CD4-positive, CD25-positive, alpha-beta regulatory T cell (primary cell): ENCODE measurements around the gene C1orf159. TPM values are rescaled to one million over a fixed set of nuclear protein-coding genes. Genes with fewer than 3 reads are reported as not detected.
"Not testable (repeated sequence)": the region's sequence is repeated elsewhere in the genome, so short reads cannot be mapped to it uniquely, and the experiment has no call there.

Source experiments
- ATAC-seq, 2 donors: fragments of 150-1000 bp; cut with Tn5 transposase; one replicate each; pipeline ENCODE4 v1.10.0; 2021; ENCODE audit warnings: low read depth in 2 of 2, moderate number of reproducible peaks in 2 of 2, moderate library complexity in 1 of 2
- DNase-seq, 3 donors: peaks; one replicate each; pipeline versions ENCODE4 v3.0.0 to v3.0.0-alpha.2; 2012 to 2022; ENCODE audit warnings: mixed read lengths in 1 of 3
- H3K27ac ChIP-seq: one replicate; pipeline ENCODE4 v1.7.0; 2013; ENCODE audit warnings: mild to moderate bottlenecking, low read length; ENCODE audit not compliant: insufficient read depth, poor library complexity, severe bottlenecking
- H3K27me3 ChIP-seq: one replicate; pipeline ENCODE4 v1.7.0; 2013; ENCODE audit warnings: low read length; ENCODE audit not compliant: control insufficient read depth, insufficient read depth
- H3K36me3 ChIP-seq: one replicate; pipeline ENCODE4 v1.7.0; 2013; ENCODE audit warnings: mild to moderate bottlenecking, low read length, moderate library complexity; ENCODE audit not compliant: control insufficient read depth, insufficient read depth
- H3K4me1 ChIP-seq: 2 replicates; pipeline ENCODE4 v1.7.0; 2013; ENCODE audit warnings: mild to moderate bottlenecking, low read length; ENCODE audit not compliant: insufficient read depth, control insufficient read depth, poor library complexity, severe bottlenecking
- H3K4me3 ChIP-seq: one replicate; pipeline ENCODE4 v1.7.0; 2013; ENCODE audit warnings: low read depth, mild to moderate bottlenecking, low read length, moderate library complexity
- H3K9me3 ChIP-seq, 2 experiments: 1 replicate in 1 of 2; 2 replicates in 1 of 2; pipeline ENCODE4 v1.7.0; 2013; ENCODE audit warnings: low read length in 2 of 2, mild to moderate bottlenecking in 1 of 2, moderate library complexity in 1 of 2; ENCODE audit not compliant: control insufficient read depth in 2 of 2
- H3K27ac Mint-ChIP-seq, 3 donors: one replicate each; pipeline ENCODE4 v1.8.0; 2020 to 2022; ENCODE audit warnings: mild to moderate bottlenecking in 3 of 3, mixed read lengths in 3 of 3, moderate library complexity in 2 of 3
- H3K27me3 Mint-ChIP-seq: one replicate; pipeline ENCODE4 v1.8.0; 2022; ENCODE audit warnings: mild to moderate bottlenecking, mixed read lengths
- H3K36me3 Mint-ChIP-seq: one replicate; pipeline ENCODE4 v1.8.0; 2020; ENCODE audit warnings: mixed read lengths
- H3K4me1 Mint-ChIP-seq, 4 donors: one replicate each; pipeline ENCODE4 v1.8.0; 2020 to 2022; ENCODE audit warnings: mixed read lengths in 4 of 4, mild to moderate bottlenecking in 1 of 4
- H3K4me3 Mint-ChIP-seq, 4 donors: one replicate each; pipeline ENCODE4 v1.8.0; 2020 to 2022; ENCODE audit warnings: mild to moderate bottlenecking in 4 of 4, mixed read lengths in 4 of 4, moderate library complexity in 3 of 4
- H3K9me3 Mint-ChIP-seq, 7 donors: one replicate each; pipeline ENCODE4 v1.8.0; 2020 to 2022; ENCODE audit warnings: mixed read lengths in 7 of 7, mild to moderate bottlenecking in 3 of 7, moderate library complexity in 2 of 7
- polyA plus RNA-seq, 4 donors: library from polyadenylated mRNA; unstranded; fragments of 300-500 nt; fragmentation: Illumina TruSeq; gene quantifications; one replicate each; pipeline ENCODE4 v1.2.3, GENCODE V29; 2021
- total RNA-seq: library from RNA; stranded (reverse); gene quantifications from one replicate; pipeline ENCODE4 v1.2.3, GENCODE V29; 2022

Gene C1orf159
- total and polyA plus RNA-seq, 5 donors from 2014 or later: 3.0 to 20.0 (median 4.9) TPM

DNA sequence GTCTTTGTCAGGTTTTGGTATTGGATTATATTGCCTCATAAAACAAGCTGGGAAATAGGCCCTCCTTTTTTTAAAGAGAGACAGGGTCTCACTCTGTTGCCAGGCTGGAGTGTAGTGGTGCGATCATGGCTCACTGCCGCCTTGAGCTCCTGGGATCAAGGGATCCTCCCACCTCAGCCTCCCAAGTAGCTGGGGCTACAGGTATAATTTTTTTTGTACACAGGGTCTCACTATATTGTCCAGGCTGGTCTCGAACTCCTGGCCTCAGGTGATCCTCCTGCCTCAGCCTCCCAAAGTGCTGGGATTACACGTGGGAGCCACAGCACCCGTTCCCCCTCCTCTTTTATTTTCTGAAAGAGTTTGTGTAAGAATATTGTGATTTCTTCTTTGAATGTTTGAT is 19.8 kb downstream of the C1orf159 start:
- H3K36me3 Mint-ChIP-seq: not testable (repeated sequence)

DNA sequence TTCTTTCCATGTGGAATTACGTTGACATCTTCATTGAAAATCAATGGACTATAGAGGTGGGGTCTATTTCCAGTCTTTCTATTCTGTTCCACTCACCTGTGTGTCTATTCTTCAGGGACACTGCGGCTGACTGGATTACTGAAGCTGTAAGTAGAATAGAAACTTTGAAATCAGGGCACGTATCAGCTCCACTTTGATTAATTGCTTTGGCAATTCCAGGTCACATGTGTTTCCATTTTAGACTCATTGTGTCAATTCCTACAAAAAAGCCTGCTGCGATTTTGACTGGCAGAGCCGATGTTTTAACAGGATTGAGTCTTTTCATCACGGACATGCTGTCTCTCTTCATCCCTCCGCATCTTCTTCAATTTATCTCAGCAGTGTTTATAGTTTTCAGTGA is 20.9 kb downstream of the C1orf159 start:
- Mint-ChIP-seq H3K36me3 (no peaks in the 10 kb centered on the region), H3K27ac (no peak overlapping the region), H3K9me3 (peaks cover 0 to 11% (median 10%) of the 10 kb centered on the region in 7 donors), H3K27me3 (peaks cover 7% of the 10 kb centered on the region), H3K4me3 (no peak overlapping the region), H3K4me1 (peaks cover 10 to 16% (median 13%) of the 10 kb centered on the region in 4 donors)
- ATAC-seq (no peak), DNase-seq (no peak)
- Histone ChIP-seq H3K27ac (no peak overlapping the region), H3K27me3 (no peaks in the 10 kb centered on the region), H3K36me3 (no peaks in the 10 kb centered on the region), H3K4me3 (no peak overlapping the region), H3K9me3 (no peaks in the 10 kb centered on the region), H3K4me1 (no peaks in the 10 kb centered on the region)

More for the DNA sequence above, 19.8 kb downstream of the C1orf159 start:
- H3K4me3 Mint-ChIP-seq, DNase-seq, H3K9me3 ChIP-seq, H3K27me3 Mint-ChIP-seq, H3K27me3 ChIP-seq, H3K36me3 ChIP-seq, H3K27ac ChIP-seq, H3K27ac Mint-ChIP-seq, ATAC-seq, H3K4me3 ChIP-seq, H3K4me1 ChIP-seq: not testable (repeated sequence)
- Mint-ChIP-seq H3K4me1 (peaks cover 10 to 23% (median 16%) of the 10 kb centered on the region in 4 donors), H3K9me3 (peaks cover 0 to 16% (median 11%) of the 10 kb centered on the region in 7 donors)

DNA sequence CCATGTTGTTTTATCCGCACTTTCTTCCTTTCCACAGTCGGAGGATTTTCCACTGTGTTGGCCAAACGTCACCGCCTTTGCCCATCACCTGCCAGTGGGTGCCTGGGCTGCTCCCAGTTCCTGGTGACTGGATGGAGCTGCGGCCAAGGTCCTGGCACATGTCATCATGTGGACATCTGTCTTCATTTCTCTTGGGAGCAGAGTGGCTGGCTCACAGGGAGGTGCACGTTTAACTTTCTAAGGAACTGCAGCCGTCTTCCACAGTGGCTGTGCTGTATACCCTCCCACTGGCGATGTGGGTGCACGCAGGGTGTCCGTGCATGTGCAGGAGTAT is 22.3 kb downstream of the C1orf159 start:
- peaks cover 3% of the 10 kb centered on the region for H3K27me3 Mint-ChIP-seq
- ATAC-seq: no peak
- no peaks in the 10 kb centered on the region for H3K36me3 Mint-ChIP-seq
- no peak overlapping the region for H3K4me3 ChIP-seq
- no peaks in the 10 kb centered on the region for H3K4me1 ChIP-seq
- peaks cover 0 to 3% (median 1%) of the 10 kb centered on the region in 4 donors for H3K4me1 Mint-ChIP-seq
- no peaks in the 10 kb centered on the region for H3K9me3 ChIP-seq
- H3K27ac ChIP-seq: no peak overlapping the region
- DNase-seq: no peak
- H3K27me3 ChIP-seq: no peaks in the 10 kb centered on the region
- no peak overlapping the region for H3K4me3 Mint-ChIP-seq
- H3K9me3 Mint-ChIP-seq: peaks cover 0 to under 1% (median 0%) of the 10 kb centered on the region in 7 donors
- H3K27ac Mint-ChIP-seq: no peak overlapping the region
- H3K36me3 ChIP-seq: no peaks in the 10 kb centered on the region

DNA sequence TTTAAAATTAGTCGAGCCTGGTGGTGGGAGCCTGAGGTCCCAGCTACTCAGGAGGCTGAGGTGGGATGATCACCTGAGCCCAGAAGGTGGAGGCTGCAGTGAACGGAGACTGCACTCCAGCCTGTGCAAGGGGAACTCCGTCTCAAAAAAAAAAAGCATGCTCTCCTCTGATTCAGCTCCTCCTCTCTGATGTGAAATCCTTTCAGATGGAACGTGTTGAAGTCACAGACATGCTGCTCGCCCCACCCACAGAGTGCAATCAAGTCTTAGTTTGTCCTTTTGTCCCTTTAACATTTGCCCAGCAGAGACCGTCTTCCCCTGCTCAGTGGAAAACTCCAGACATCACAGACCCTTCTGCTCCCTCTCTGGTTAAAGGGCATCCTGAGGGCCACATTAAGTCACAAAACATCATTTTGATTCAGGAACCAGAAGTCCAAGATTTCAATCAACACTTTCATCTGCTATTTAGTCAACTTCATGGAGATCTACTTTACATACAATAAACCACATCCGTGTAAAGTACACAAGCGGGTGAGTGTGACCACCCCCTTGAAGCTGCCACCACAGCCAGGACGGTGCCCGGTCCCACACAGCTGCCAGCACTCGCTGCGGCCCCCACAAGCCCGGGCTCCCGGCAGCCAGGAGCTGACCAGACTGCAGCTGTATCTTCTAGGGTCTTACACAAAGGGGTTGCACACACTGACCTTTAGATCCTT is 22.8 kb downstream of the C1orf159 start:
- peaks cover 0 to 1% (median 0%) of the 10 kb centered on the region in 4 donors for H3K4me1 Mint-ChIP-seq
- H3K36me3 Mint-ChIP-seq: no peaks in the 10 kb centered on the region
- Histone ChIP-seq H3K4me1 (no peaks in the 10 kb centered on the region), H3K4me3 (no peak overlapping the region), H3K36me3 (no peaks in the 10 kb centered on the region), H3K27ac (no peak overlapping the region), H3K27me3 (no peaks in the 10 kb centered on the region), H3K9me3 (no peaks in the 10 kb centered on the region)
- ATAC-seq (no peak), DNase-seq (no peak)
- H3K9me3 Mint-ChIP-seq: no peaks in the 10 kb centered on the region
- H3K4me3 Mint-ChIP-seq: no peak overlapping the region
- H3K27ac Mint-ChIP-seq: peak overlapping the region in 1 of 3 donors; percentile 79
- H3K27me3 Mint-ChIP-seq: no peaks in the 10 kb centered on the region

DNA sequence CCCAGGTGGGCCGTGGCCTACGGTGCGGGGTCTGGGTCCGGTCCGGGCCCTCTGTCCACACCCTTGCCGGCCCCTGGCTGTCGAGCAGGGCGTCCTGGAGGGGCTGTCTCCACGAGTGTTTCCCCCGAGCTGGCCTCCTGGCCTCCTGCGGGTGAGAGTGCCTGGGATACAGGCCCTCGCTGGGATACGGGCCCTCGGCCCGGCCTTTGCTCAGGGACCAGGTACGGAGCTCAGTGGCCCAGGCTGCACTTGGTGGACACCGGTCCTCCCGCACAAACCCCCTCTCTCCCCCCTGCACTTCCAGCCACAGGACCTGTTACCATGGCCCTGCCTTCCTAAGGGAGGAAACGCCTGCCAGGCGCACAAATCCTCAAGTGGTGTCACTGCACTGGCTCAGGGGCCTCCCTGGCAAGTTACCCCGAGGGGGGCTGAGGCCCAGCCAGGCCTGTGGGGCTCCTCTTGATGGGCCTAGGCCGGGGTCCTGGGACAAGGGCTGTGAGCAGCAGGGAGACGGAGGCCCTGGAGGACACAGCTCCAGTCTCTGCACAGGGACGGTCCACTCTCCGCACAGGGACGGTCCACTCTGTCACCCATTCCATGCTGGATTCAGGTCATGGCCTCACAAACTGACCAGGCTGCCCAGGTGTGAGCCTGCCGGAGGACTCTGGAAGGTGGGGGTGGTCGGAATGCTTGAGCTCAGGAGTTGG is 23.6 kb downstream of the C1orf159 start:
- no peak overlapping the region for H3K27ac Mint-ChIP-seq
- H3K36me3 Mint-ChIP-seq: no peaks in the 10 kb centered on the region

DNA sequence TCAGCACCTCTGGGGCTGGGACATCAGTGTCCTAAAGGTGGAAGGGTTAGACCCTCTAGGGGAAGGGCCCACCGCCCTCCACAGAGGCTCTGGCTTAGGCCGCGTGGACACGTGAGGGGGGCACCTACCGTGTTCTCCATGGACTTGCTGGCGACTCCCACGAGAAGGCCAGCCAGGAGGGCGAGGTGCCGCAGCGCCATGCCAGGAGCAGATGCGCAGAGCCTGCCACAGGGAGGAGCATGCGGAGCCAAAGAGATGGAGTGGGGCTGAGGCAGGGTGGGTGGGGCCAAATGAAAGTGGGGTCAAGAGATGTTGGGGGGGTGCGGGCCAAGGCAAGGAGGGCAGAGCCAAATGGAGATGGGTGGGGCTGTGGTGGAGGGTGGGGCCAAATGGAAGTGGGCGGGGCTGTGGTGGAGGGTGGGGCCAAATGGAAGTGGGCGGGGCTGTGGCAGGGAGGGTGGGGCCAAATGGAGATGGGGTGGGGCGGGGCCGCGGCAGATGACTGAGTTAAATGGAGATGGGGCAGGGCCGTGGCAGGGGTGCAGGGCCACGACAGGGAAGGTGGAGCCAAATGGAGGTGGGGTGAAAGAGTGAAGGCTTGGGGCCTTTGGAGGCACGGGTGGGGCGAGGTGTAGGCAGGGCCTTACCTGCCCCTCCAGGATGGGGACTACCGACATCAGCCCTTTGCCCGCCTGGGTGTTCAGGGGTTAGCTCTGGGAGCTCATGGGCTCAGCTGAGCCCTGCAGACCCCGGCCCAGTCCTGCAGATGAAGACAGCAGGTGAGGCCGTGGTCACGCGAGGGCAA is 24.3 kb downstream of the C1orf159 start:
- Histone ChIP-seq H3K9me3 (no peaks in the 10 kb centered on the region), H3K4me1 (no peaks in the 10 kb centered on the region), H3K27me3 (no peaks in the 10 kb centered on the region), H3K4me3 (no peak overlapping the region), H3K36me3 (no peaks in the 10 kb centered on the region), H3K27ac (no peak overlapping the region)
- peaks cover 0 to 3% (median 0%) of the 10 kb centered on the region in 4 donors for H3K4me1 Mint-ChIP-seq
- DNase-seq: no peak
- no peaks in the 10 kb centered on the region for H3K27me3 Mint-ChIP-seq
- peak in 1 of 2 donors; percentile 9 for ATAC-seq
- H3K4me3 Mint-ChIP-seq: no peak overlapping the region
- H3K9me3 Mint-ChIP-seq: no peaks in the 10 kb centered on the region
- no peak overlapping the region for H3K27ac Mint-ChIP-seq
- no peaks in the 10 kb centered on the region for H3K36me3 Mint-ChIP-seq

More for the DNA sequence above, 23.6 kb downstream of the C1orf159 start:
- no peak overlapping the region for H3K27ac ChIP-seq
- H3K9me3 ChIP-seq: no peaks in the 10 kb centered on the region
- ATAC-seq (no peak), DNase-seq (no peak)
- Mint-ChIP-seq H3K9me3 (no peaks in the 10 kb centered on the region), H3K4me3 (no peak overlapping the region), H3K27me3 (no peaks in the 10 kb centered on the region), H3K4me1 (peaks cover 0 to 1% (median 0%) of the 10 kb centered on the region in 4 donors)
- no peak overlapping the region for H3K4me3 ChIP-seq
- H3K27me3 ChIP-seq: no peaks in the 10 kb centered on the region
- H3K36me3 ChIP-seq: no peaks in the 10 kb centered on the region
- no peaks in the 10 kb centered on the region for H3K4me1 ChIP-seq

DNA sequence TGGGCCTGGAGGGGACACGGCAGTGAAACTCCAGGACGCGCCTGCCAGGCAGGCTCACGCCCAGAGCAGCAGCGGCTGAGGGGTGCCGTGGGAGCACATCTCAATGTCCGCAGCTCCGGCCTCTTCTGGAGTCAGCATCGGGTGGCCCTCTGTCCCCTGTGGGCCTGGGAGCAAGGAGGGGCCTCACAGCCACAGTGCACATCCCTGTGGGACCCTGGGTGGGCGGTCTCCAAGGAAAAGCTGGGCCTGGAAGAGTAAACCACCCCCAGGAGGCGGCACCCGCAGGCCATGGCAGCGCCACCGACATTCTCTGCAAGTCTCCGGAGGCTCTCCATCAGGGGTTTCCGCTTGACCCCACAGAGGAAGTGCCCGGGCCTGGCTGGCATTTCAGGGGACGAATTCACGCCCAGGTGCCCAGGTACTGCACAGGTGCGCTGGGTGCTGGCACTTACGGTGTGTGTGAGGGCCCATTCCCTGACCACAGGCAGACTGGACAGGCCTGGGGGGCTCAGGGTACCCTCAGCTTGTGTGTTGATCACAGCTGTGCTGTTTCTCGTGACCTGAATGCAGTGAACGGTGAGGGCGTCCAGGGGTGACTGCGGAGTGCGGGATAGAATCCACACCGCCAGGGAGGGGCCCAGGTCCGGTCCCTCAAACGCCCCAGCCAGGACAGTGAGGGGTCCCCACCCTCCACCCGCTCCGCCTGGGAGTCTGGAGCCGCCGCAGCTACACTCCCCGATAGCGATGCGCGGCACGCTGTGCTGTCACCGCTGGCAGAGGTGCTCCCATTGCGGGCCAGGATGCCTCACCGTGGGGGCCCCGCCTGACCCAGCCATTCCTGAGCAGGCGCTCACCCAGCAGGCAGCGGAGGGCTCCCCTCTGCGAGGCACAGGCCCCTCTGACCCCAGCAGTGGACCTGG is 25.2 kb downstream of the C1orf159 start:
- no peak overlapping the region for H3K4me3 Mint-ChIP-seq
- Histone ChIP-seq H3K9me3 (no peaks in the 10 kb centered on the region), H3K4me1 (no peaks in the 10 kb centered on the region), H3K36me3 (no peaks in the 10 kb centered on the region), H3K27me3 (no peaks in the 10 kb centered on the region), H3K4me3 (no peak overlapping the region), H3K27ac (no peak overlapping the region)
- no peaks in the 10 kb centered on the region for H3K9me3 Mint-ChIP-seq
- H3K27ac Mint-ChIP-seq: no peak overlapping the region
- H3K36me3 Mint-ChIP-seq: no peaks in the 10 kb centered on the region
- no peak for ATAC-seq
- H3K27me3 Mint-ChIP-seq: no peaks in the 10 kb centered on the region
- no peak for DNase-seq
- peaks cover 0 to 3% (median 0%) of the 10 kb centered on the region in 4 donors for H3K4me1 Mint-ChIP-seq
